Measurements from ENCODE around the gene PSME3IP1.

GRCh38 chr16:57178196-57178595, 7.6 kb downstream of the PSME3IP1 start:
- TF ChIP-seq POLR2AphosphoS5 (IDR thresholded peaks at IDR 0.05; ENCODE audit: low read depth, low read length), result no peak
- no peak for TF ChIP-seq SIN3A (IDR thresholded peaks at IDR 0.05; ENCODE audit: borderline replicate concordance, insufficient read depth, low read length)
- no peak for TF ChIP-seq REST (IDR thresholded peaks at IDR 0.05; ENCODE audit: insufficient read depth in 1 of 2, low read depth in 2 of 2, low read length in 2 of 2)

All from PFSK-1 (cell line).